B cell (primary cell): ENCODE results near the gene SAT1.

ENCODE experiments used
- EZH2 ChIP-seq: IDR thresholded peaks from 2 replicates; pipeline ENCODE4 v1.6.1; 2012; ENCODE audit warnings: borderline replicate concordance, low read depth, mild to moderate bottlenecking, moderate library complexity, low read length; ENCODE audit not compliant: insufficient read depth, poor library complexity, severe bottlenecking
- TF ChIP-seq, protein P1 (sequence below): fragments of 200-600 bp; IDR thresholded peaks from one replicate; pipeline ENCODE4 v1.8.0; 2022; ENCODE audit warnings: antibody characterized with exemption, mild to moderate bottlenecking

DNA sequence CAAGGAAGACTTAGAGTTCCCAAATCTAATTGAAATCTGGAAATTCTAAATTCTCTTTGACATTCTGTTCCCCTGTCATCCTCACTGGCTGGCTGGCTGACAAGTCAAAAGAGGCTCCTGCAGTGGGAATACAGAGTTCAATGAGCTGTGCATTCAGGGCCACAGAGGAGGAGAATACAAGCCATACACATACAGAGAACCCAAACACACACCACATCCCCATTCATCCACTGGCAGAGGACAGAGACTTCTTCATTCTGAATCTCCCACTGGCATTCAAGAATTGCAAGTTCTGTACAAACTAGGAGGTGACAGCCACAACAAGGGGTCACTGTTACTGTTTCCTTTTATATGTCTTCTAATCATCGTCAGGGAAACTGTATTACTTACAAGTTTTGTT, 49.7 kb downstream of the SAT1 start:
- TF ChIP-seq, protein P1, sequence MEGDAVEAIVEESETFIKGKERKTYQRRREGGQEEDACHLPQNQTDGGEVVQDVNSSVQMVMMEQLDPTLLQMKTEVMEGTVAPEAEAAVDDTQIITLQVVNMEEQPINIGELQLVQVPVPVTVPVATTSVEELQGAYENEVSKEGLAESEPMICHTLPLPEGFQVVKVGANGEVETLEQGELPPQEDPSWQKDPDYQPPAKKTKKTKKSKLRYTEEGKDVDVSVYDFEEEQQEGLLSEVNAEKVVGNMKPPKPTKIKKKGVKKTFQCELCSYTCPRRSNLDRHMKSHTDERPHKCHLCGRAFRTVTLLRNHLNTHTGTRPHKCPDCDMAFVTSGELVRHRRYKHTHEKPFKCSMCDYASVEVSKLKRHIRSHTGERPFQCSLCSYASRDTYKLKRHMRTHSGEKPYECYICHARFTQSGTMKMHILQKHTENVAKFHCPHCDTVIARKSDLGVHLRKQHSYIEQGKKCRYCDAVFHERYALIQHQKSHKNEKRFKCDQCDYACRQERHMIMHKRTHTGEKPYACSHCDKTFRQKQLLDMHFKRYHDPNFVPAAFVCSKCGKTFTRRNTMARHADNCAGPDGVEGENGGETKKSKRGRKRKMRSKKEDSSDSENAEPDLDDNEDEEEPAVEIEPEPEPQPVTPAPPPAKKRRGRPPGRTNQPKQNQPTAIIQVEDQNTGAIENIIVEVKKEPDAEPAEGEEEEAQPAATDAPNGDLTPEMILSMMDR, result no peak
- TF ChIP-seq EZH2, result no peak
